Measurements from ENCODE around the gene PMPCA. TPM values are rescaled to one million over a fixed set of nuclear protein-coding genes. Genes with fewer than 3 reads are reported as not detected.

Gene PMPCA
- total and polyA plus RNA-seq, 2 of the 8 experiments (the other 6 are each of a cell fraction or from before 2014, with no cell fraction given) = 60.0 to 88.2 TPM

- no peak for TF ChIP-seq FOSL1 (IDR thresholded peaks at IDR 0.05; ENCODE audit: insufficient read depth, low read depth, low read length)
Measured at GRCh38 chr9:136421791-136422190, 11.3 kb downstream of the PMPCA start (continued).

Data from H1 (cell line).